Body of pancreas (tissue), 4 donors: ENCODE results near the gene MED13L. TPM values are rescaled to one million over a fixed set of nuclear protein-coding genes. Genes with fewer than 3 reads are reported as not detected.

Experiments
- ATAC-seq: fragments of 150-250 bp; one replicate; pipeline ENCODE4 v1.9.1; 2016
- DNase-seq, 4 donors: peaks; one replicate each; pipeline ENCODE4 v3.0.0-alpha.2; 2019
- H3K27ac ChIP-seq, 4 donors: fragments of 200-600 bp; sonication (generic); 1 replicate in 3 of 4; 2 replicates in 1 of 4; pipeline versions ENCODE4 v1.5.1 to v1.6.1; 2016 to 2019; ENCODE audit warnings: mild to moderate bottlenecking in 1 of 4, mixed read lengths in 1 of 4, moderate library complexity in 1 of 4
- H3K27me3 ChIP-seq, 2 donors: fragments of 200-600 bp; sonication (generic); one replicate each; pipeline ENCODE4 v1.6.0; 2016; ENCODE audit warnings: mild to moderate bottlenecking in 1 of 2
- H3K36me3 ChIP-seq, 2 donors: fragments of 200-600 bp; sonication (generic); replicated peaks in 1 of 2; 2 replicates each; pipeline ENCODE4 v1.5.1; 2016; ENCODE audit warnings: low read depth in 2 of 2; ENCODE audit not compliant: insufficient read depth in 1 of 2
- H3K4me1 ChIP-seq: fragments of 200-600 bp; sonication (generic); one replicate; pipeline ENCODE4 v1.6.0; 2016
- H3K4me3 ChIP-seq, 2 donors: fragments of 200-600 bp; sonication (generic); 1 replicate in 1 of 2; 2 replicates in 1 of 2; pipeline ENCODE4 v1.5.1; 2016 to 2019
- H3K9me3 ChIP-seq, 3 donors: fragments of 200-600 bp; sonication (generic); 1 replicate in 2 of 3; 2 replicates in 1 of 3; pipeline ENCODE4 v1.5.1; 2016
- POLR2A ChIP-seq, 3 donors: fragments of 450-650 bp; IDR thresholded peaks; one replicate each; pipeline ENCODE4 v1.6.1; 2016; ENCODE audit warnings: antibody characterized with exemption in 3 of 3, mild to moderate bottlenecking in 2 of 3
- WGBS, 2 donors: methylation state at CpG; one replicate each; pipeline ENCODE4 v1.1.5; 2017; 5-methylcytosine and 5-hydroxymethylcytosine counted together
- intact Hi-C: fragments of 100-400 bp; cut with DNase I; formaldehyde crosslinking; loops from one replicate; pipeline ENCODE4 v1.15.1; 2023
- total RNA-seq, 2 donors: library from RNA; depleted of rRNA; stranded (reverse); fragments of >200 nt; gene quantifications; one replicate each; pipeline ENCODE4 v1.1.0, GENCODE V29; 2016
- TF ChIP-seq, protein P1 (sequence below), 7 experiments: fragments of 450-650 bp in 4 of 7; fragments of 200-600 bp in 3 of 7; sonication (generic) in 3 of 7; IDR thresholded peaks; one replicate each; pipeline ENCODE4 v1.5.1; 2016 to 2019; ENCODE audit warnings: antibody characterized with exemption in 7 of 7

The MED13L gene
- total RNA-seq, 2 donors from 2014 or later, result 65.9 to 72.6 TPM

DNA sequence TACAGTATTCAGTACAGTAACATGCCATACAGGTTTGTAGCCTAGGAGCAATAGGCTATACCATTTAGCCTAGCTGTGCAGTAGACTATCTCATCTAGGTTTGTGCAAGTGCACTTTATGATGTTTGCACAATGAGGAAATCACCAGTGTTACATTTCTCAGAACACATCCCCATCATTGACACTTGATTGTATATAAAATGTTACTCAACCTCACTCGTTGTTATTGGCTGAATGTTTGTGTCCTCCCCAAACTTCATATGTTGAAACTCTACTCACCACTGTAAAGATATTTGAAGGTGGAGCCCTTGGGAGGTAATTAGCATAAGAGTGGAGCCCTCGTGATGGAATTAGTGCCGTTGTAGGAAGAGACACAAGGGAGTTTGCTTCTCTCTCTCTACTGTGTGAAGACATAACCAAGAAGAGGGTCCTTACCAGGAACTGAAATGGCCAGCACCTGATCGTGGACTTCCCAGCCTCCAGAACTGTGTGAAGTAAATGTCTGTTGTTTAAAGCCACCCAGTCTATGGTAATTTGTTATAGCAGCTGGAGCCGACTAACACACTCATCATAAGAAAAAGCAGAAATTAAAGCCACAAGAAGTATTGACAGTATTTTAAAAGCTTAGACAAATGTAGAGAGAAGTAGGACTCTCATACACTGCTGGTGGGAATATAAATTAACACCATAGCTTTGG, 3.2 kb upstream of the MED13L start:
- no peaks in the 10 kb centered on the region for H3K9me3 ChIP-seq
- WGBS, 2 donors, result 58 to 72% methylated on average over 5 of the region's 5 CpGs
- intact Hi-C loops, result no loop called here
- no peaks in the 10 kb centered on the region for H3K27me3 ChIP-seq
- peaks cover 5% of the 10 kb centered on the region for H3K4me1 ChIP-seq
- H3K27ac ChIP-seq, result no peak overlapping the region
- DNase-seq, result no peak
- no peak for ATAC-seq
- no peak for TF ChIP-seq POLR2A (IDR thresholded peaks at IDR 0.05)
- TF ChIP-seq, protein P1, sequence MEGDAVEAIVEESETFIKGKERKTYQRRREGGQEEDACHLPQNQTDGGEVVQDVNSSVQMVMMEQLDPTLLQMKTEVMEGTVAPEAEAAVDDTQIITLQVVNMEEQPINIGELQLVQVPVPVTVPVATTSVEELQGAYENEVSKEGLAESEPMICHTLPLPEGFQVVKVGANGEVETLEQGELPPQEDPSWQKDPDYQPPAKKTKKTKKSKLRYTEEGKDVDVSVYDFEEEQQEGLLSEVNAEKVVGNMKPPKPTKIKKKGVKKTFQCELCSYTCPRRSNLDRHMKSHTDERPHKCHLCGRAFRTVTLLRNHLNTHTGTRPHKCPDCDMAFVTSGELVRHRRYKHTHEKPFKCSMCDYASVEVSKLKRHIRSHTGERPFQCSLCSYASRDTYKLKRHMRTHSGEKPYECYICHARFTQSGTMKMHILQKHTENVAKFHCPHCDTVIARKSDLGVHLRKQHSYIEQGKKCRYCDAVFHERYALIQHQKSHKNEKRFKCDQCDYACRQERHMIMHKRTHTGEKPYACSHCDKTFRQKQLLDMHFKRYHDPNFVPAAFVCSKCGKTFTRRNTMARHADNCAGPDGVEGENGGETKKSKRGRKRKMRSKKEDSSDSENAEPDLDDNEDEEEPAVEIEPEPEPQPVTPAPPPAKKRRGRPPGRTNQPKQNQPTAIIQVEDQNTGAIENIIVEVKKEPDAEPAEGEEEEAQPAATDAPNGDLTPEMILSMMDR (IDR thresholded peaks at IDR 0.05), result no peak
- H3K4me3 ChIP-seq, result no peak overlapping the region
- H3K36me3 ChIP-seq, result no peaks in the 10 kb centered on the region

DNA sequence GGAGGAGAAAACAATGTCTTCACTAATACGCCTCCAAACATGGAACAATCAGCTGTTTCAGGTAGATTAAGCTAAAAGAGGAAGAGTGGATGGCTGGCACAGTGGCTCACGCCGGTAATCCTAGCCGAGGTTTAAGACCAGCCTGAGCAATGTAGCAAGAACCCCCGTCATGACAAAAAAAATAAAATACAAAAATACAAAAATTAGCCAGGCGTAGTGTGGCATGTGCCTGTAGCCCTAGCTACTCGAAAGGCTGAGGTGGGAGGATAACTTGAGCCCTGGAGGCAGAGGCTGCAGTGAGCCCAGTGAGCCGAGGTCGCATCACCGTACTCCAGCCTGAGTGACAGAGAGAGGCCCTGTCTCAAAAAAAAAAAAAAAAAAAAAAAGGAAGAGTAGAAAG, 1.2 kb upstream of the MED13L start:
- Histone ChIP-seq H3K4me1 (peaks cover 26% of the 10 kb centered on the region), H3K9me3 (no peaks in the 10 kb centered on the region), H3K36me3 (no peaks in the 10 kb centered on the region), H3K4me3 (no peak overlapping the region), H3K27me3 (no peaks in the 10 kb centered on the region), H3K27ac (no peak overlapping the region)
- 85 to 88% methylated on average over 10 of the region's 10 CpGs for WGBS, 2 donors
- DNase-seq (no peak), ATAC-seq (no peak)
- TF ChIP-seq, protein P1 (IDR thresholded peaks at IDR 0.05), result no peak
- TF ChIP-seq POLR2A (IDR thresholded peaks at IDR 0.05), result no peak
- intact Hi-C loops, result no loop called here

DNA sequence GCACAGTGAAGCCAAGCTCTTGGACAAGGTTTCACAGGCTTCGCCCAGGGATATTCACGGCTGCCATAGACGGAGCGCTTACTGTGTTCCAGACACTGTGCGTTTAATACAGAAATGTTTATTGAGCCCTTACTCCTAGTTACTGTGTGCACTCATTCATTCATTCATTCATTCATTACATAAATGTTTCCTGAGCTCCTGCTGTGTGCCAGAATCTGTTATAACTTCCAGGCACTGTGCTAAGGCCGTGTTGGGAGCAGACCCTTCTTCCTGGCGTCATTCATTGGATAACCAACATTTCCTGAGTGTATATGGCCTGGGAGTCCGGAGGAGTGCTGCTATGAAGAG, 760 bp upstream of the MED13L start:
- Histone ChIP-seq H3K27ac (peak overlapping the region in 2 of 4 donors; percentile 96 to 97), H3K4me3 (no peak overlapping the region), H3K36me3 (no peaks in the 10 kb centered on the region), H3K9me3 (no peaks in the 10 kb centered on the region), H3K27me3 (no peaks in the 10 kb centered on the region), H3K4me1 (peaks cover 29% of the 10 kb centered on the region)
- no peak for TF ChIP-seq POLR2A (IDR thresholded peaks at IDR 0.05)
- TF ChIP-seq, protein P1 (IDR thresholded peaks at IDR 0.05), result no peak
- no peak for ATAC-seq
- intact Hi-C loops, result no loop called here
- no peak for DNase-seq
- WGBS, 2 donors, result 43% methylated on average over 8 of the region's 8 CpGs

DNA sequence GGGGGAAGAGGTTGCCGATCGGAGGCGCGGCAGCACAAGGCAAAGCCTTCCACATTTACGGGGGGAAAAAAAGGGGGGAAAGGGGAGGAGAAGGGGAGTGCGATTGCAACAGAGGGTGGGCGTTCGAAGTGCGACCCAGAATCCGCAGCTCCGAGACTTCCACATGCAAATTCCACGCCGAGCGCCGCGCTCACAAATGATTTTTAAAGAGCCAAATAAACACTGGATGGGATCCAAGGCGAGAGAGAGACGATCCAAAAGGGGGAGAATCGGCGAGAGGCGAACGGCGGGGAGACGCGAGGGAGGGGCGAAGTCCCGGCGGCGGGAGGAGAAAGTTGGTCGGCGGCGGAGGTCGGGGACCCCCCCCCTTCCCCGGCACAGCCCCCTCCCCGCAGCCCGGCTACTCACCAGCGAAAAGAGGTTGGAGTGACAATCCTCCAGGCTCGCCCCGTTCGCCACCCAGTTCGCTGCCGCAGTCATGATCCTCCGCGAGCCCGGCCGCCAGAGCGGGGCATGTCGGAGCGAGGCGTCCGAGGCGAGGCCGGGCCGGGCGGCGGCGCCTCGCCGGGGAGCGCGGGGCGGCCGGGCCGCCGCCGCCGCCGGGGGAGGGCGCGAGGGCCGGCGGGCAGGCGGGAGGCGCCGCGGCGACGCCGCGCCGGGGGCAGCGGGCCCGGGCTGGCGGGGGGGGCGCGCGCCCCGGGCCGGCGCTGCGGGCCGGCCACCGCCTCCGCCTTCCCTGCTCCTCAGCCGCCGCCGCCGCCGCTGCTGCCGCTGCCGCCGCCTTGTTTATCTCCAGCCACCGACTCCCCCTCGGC, 634 bp downstream of the MED13L start:
- no peaks in the 10 kb centered on the region for H3K27me3 ChIP-seq
- no peaks in the 10 kb centered on the region for H3K36me3 ChIP-seq
- 0% methylated on average over 27 to 47 of the region's 104 CpGs for WGBS, 2 donors
- peak overlapping the region; percentile 95 to 97 (median 96) for H3K27ac ChIP-seq
- H3K9me3 ChIP-seq, result no peaks in the 10 kb centered on the region
- ATAC-seq (peak; percentile 48), DNase-seq (peak; percentile 73 to 79 (median 76))
- H3K4me1 ChIP-seq, result peaks cover 36% of the 10 kb centered on the region
- intact Hi-C loops, result no loop called here
- peak overlapping the region; percentile 47 to 89 for H3K4me3 ChIP-seq
- TF ChIP-seq, protein P1 (IDR thresholded peaks at IDR 0.05), result no peak
- TF ChIP-seq POLR2A (IDR thresholded peaks at IDR 0.05), result peak in 1 of 3 donors; percentile 14
